NT2/D1 (cell line): ENCODE results near the gene CLCN4.

Experiments
- SUZ12 ChIP-seq: IDR thresholded peaks from 2 replicates; pipeline ENCODE4 v1.6.1; 2011; ENCODE audit not compliant: insufficient read length, insufficient read depth; ENCODE audit errors: extremely low read depth
- YY1 ChIP-seq: IDR thresholded peaks from 2 replicates; pipeline ENCODE4 v1.6.1; 2011; ENCODE audit not compliant: insufficient read length, insufficient read depth
- ZNF274 ChIP-seq: IDR thresholded peaks from 2 replicates; pipeline ENCODE4 v1.6.1; 2011; ENCODE audit warnings: mild to moderate bottlenecking, low read depth, low read length

- TF ChIP-seq SUZ12 (no peak), ZNF274 (no peak), YY1 (no peak)
Measured at GRCh38 chrX:10130354-10130753, 26.4 kb upstream of the CLCN4 start.
